H1 (cell line): ENCODE measurements around the gene GPR15. TPM values are rescaled to one million over a fixed set of nuclear protein-coding genes. Genes with fewer than 3 reads are reported as not detected.

Experiments
- CTCF ChIA-PET: fragments of 300-600 bp; sonication (Branson Sonifier 250); formaldehyde crosslinking; loops from one replicate; lab custom pipeline; 2021; ENCODE audit not compliant: partially characterized antibody; lab: Charles Lee
- POLR2A ChIA-PET: fragments of 300-600 bp; sonication (Branson Sonifier 250); formaldehyde crosslinking; loops from one replicate; lab custom pipeline; 2021; ENCODE audit warnings: inconsistent platforms; ENCODE audit not compliant: partially characterized antibody; lab: Charles Lee
- DNase-seq, 2 experiments: peaks; one replicate each; pipeline versions ENCODE4 v3.0.0 to v3.0.0-alpha.2; 2010 to 2022; ENCODE audit warnings: low spot score in 2 of 2, low read depth in 1 of 2, mixed read lengths in 1 of 2
- FAIRE-seq: peaks from 2 replicates; lab custom pipeline; 2011; peaks lifted over from hg19 to GRCh38; lab: Jason Lieb, UNC
- H2AFZ ChIP-seq: 2 replicates; pipeline ENCODE4 v1.8.1; 2012; ENCODE audit warnings: low read length, inconsistent platforms
- H2AK5ac ChIP-seq: 2 replicates; pipeline ENCODE4 v1.6.1; 2013; ENCODE audit warnings: low read depth, low read length
- H2BK120ac ChIP-seq: replicated peaks from 2 replicates; pipeline ENCODE3; 2013; ENCODE audit warnings: low read depth, low read length, inconsistent platforms
- H2BK12ac ChIP-seq: 2 replicates; pipeline ENCODE4 v1.6.1; 2013; ENCODE audit warnings: low read depth, low read length
- H2BK15ac ChIP-seq: 2 replicates; pipeline ENCODE4 v1.6.1; 2013; ENCODE audit warnings: low read length
- H2BK20ac ChIP-seq: 2 replicates; pipeline ENCODE4 v1.6.1; 2013; ENCODE audit warnings: low read length
- H2BK5ac ChIP-seq: 2 replicates; pipeline ENCODE4 v1.6.1; 2013; ENCODE audit warnings: low read depth, low read length
- H3K14ac ChIP-seq: 2 replicates; pipeline ENCODE4 v1.6.1; 2013; ENCODE audit warnings: inconsistent platforms; ENCODE audit not compliant: insufficient read length
- H3K18ac ChIP-seq: 2 replicates; pipeline ENCODE4 v1.6.1; 2013; ENCODE audit warnings: low read length; ENCODE audit errors: extremely low read depth
- H3K23ac ChIP-seq: 2 replicates; pipeline ENCODE4 v1.6.1; 2013; ENCODE audit warnings: inconsistent platforms; ENCODE audit not compliant: insufficient read length
- H3K23me2 ChIP-seq: 2 replicates; pipeline ENCODE4 v1.6.1; 2013; ENCODE audit warnings: low read depth, low read length
- H3K27ac ChIP-seq: 2 replicates; pipeline ENCODE4 v1.6.1; 2011; ENCODE audit warnings: low read depth, low read length, inconsistent platforms
- H3K27me3 ChIP-seq, 4 experiments: replicated peaks in 1 of 4; 1 replicate in 1 of 4; 2 replicates in 3 of 4; pipeline versions ENCODE4 v1.6.1 to v1.8.1; 2011 to 2013; ENCODE audit warnings: low read length in 3 of 4, mild to moderate bottlenecking in 3 of 4, inconsistent platforms in 2 of 4, mixed read lengths in 2 of 4, moderate library complexity in 1 of 4; ENCODE audit not compliant: control insufficient read depth in 3 of 4, insufficient read depth in 3 of 4; ENCODE audit errors: extremely low read depth in 1 of 4
- H3K36me3 ChIP-seq, 4 experiments: 2 replicates each; pipeline versions ENCODE4 v1.6.1 to v1.8.1; 2011 to 2013; ENCODE audit warnings: mild to moderate bottlenecking in 4 of 4, low read length in 3 of 4, moderate library complexity in 2 of 4, control low read depth in 1 of 4, inconsistent platforms in 1 of 4; ENCODE audit not compliant: insufficient read depth in 4 of 4, control insufficient read depth in 2 of 4
- H3K4ac ChIP-seq: replicated peaks from 2 replicates; pipeline ENCODE3; 2013; ENCODE audit warnings: low read length, low read depth, mixed read lengths, inconsistent platforms; ENCODE audit not compliant: insufficient read length
- H3K4me1 ChIP-seq, 4 experiments: replicated peaks in 1 of 4; 1 replicate in 1 of 4; 2 replicates in 3 of 4; pipeline versions ENCODE4 v1.6.1 to v1.8.1; 2011 to 2013; ENCODE audit warnings: low read length in 3 of 4, inconsistent platforms in 2 of 4, mixed read lengths in 1 of 4; ENCODE audit not compliant: insufficient read depth in 4 of 4, control insufficient read depth in 3 of 4
- H3K4me2 ChIP-seq, 2 experiments: 2 replicates each; pipeline versions ENCODE4 v1.6.1 to v1.8.1; 2011 to 2013; ENCODE audit warnings: low read depth in 2 of 2, low read length in 2 of 2, control low read depth in 1 of 2, inconsistent platforms in 1 of 2, mild to moderate bottlenecking in 1 of 2; ENCODE audit not compliant: insufficient read depth in 1 of 2
- H3K4me3 ChIP-seq, 4 experiments: fragments of 200-600, 300-600 bp in 1 of 4; sonication (generic), shearing (Covaris generic), sonication (Bioruptor Twin) in 1 of 4; 2 replicates each; pipeline versions ENCODE4 v1.5.1 to v1.8.1; 2011 to 2016; ENCODE audit warnings: low read length in 4 of 4, low read depth in 3 of 4, control low read depth in 2 of 4, inconsistent platforms in 2 of 4, mild to moderate bottlenecking in 2 of 4, mixed read lengths in 1 of 4, moderate library complexity in 1 of 4; ENCODE audit not compliant: insufficient read depth in 2 of 4; ENCODE audit errors: extremely low read depth in 1 of 4
- H3K56ac ChIP-seq: replicated peaks from 2 replicates; pipeline ENCODE3; 2013; ENCODE audit warnings: low read depth, mild to moderate bottlenecking, mixed read lengths, low read length, inconsistent platforms; ENCODE audit not compliant: insufficient read length
- H3K79me1 ChIP-seq: 2 replicates; pipeline ENCODE4 v1.6.1; 2013; ENCODE audit warnings: low read depth, low read length, control low read depth
- H3K79me2 ChIP-seq, 2 experiments: 2 replicates each; pipeline versions ENCODE4 v1.6.1 to v1.8.1; 2012 to 2013; ENCODE audit warnings: low read length in 2 of 2, mild to moderate bottlenecking in 2 of 2, inconsistent platforms in 1 of 2; ENCODE audit not compliant: insufficient read depth in 2 of 2, control insufficient read depth in 1 of 2
- H3K9ac ChIP-seq, 4 experiments: replicated peaks in 1 of 4; 1 replicate in 1 of 4; 2 replicates in 3 of 4; pipeline versions ENCODE4 v1.6.1 to v1.8.1; 2011 to 2013; ENCODE audit warnings: low read depth in 3 of 4, low read length in 3 of 4, control low read depth in 2 of 4, mild to moderate bottlenecking in 2 of 4, moderate library complexity in 2 of 4, inconsistent platforms in 1 of 4; ENCODE audit errors: extremely low read depth in 1 of 4
- H3K9me3 ChIP-seq, 2 experiments: 2 replicates each; pipeline versions ENCODE4 v1.6.1 to v1.8.1; 2012 to 2013; ENCODE audit warnings: mild to moderate bottlenecking in 2 of 2, moderate library complexity in 2 of 2, control low read depth in 1 of 2, inconsistent platforms in 1 of 2, low read depth in 1 of 2, low read length in 1 of 2, mixed read lengths in 1 of 2; ENCODE audit not compliant: insufficient read depth in 2 of 2
- H4K20me1 ChIP-seq, 2 experiments: replicated peaks in 1 of 2; 2 replicates each; pipeline versions ENCODE3 to v1.8.1; 2011 to 2013; ENCODE audit warnings: inconsistent platforms in 2 of 2, low read length in 2 of 2, mild to moderate bottlenecking in 1 of 2; ENCODE audit not compliant: insufficient read depth in 2 of 2, control insufficient read depth in 1 of 2
- H4K5ac ChIP-seq: 2 replicates; pipeline ENCODE4 v1.6.1; 2013; ENCODE audit warnings: low read length, low read depth, mixed read lengths, inconsistent platforms; ENCODE audit not compliant: insufficient read length
- H4K8ac ChIP-seq: 2 replicates; pipeline ENCODE4 v1.8.0; 2013; ENCODE audit warnings: mild to moderate bottlenecking, moderate library complexity, low read length, inconsistent platforms; ENCODE audit not compliant: insufficient read depth; ENCODE audit errors: extremely low read depth
- H4K91ac ChIP-seq: replicated peaks from 2 replicates; pipeline ENCODE3; 2013; ENCODE audit warnings: low read length, mixed read lengths, inconsistent platforms; ENCODE audit not compliant: insufficient read length
- BCL11A ChIP-seq, 2 experiments: IDR thresholded peaks; one replicate each; pipeline ENCODE4 v1.6.1; 2011; ENCODE audit warnings: low read depth in 2 of 2, low read length in 2 of 2, mild to moderate bottlenecking in 2 of 2
- WGBS, 2 experiments: shearing (Covaris generic) in 1 of 2; methylation state at CpG; one replicate each; pipeline versions ENCODE4 v1.1.6 to v1.1.7; 2013 to 2015; ENCODE audit warnings: low lambda C conversion rate in 2 of 2, mixed read lengths in 2 of 2, inconsistent platforms in 1 of 2, low coverage in 1 of 2, missing lambda C conversion rate in 1 of 2; ENCODE audit not compliant: insufficient replicate concordance in 2 of 2, insufficient coverage in 1 of 2, insufficient read length in 1 of 2; ENCODE audit errors: extremely low coverage in 1 of 2, missing lambda C conversion rate in 1 of 2; 5-methylcytosine and 5-hydroxymethylcytosine counted together
- polyA plus RNA-seq, 7 experiments: library from polyadenylated mRNA; depleted of rRNA in 3 of 7; stranded (reverse) in 5 of 7; unstranded in 2 of 7; fragments of >200 nt in 5 of 7; fragments of 200-250 nt in 2 of 7; gene quantifications; 1 replicate in 5 of 7; 2 replicates in 1 of 7; 4 replicates in 1 of 7; pipeline versions ENCODE4 v1.2.1 to v1.2.3, GENCODE V29; 2011 to 2013; ENCODE audit warnings: missing spikeins in 2 of 7, mixed read lengths in 2 of 7
- total RNA-seq: library from RNA; stranded (reverse); fragmentation: NEBNext Ultra II Directional; extraction: Animal tissue kit (Norgen Biotek cat#: 25700); gene quantifications from 2 replicates; pipeline ENCODE4 v1.2.1, GENCODE V29; 2021

The GPR15 gene
- total and polyA plus RNA-seq, 2 of the 8 experiments (the other 6 are each of a cell fraction or from before 2014, with no cell fraction given): not detected

GRCh38 chr3:98508582-98508981 is 23.2 kb upstream of the GPR15 start:
- no peaks in the 10 kb centered on the region for H3K79me1 ChIP-seq
- no peak for TF ChIP-seq BCL11A (IDR thresholded peaks at IDR 0.05; ENCODE audit: low read depth in 2 of 2, low read length in 2 of 2)
- H2BK15ac ChIP-seq: no peak overlapping the region
- H3K4me2 ChIP-seq: no peak overlapping the region
- no peaks in the 10 kb centered on the region for H3K36me3 ChIP-seq
- no peaks in the 10 kb centered on the region for H3K27me3 ChIP-seq
- DNase-seq (no peak), FAIRE-seq (no peak)
- H3K4ac ChIP-seq: no peak overlapping the region
- no peak overlapping the region for H4K91ac ChIP-seq
- H3K27ac ChIP-seq: no peak overlapping the region
- H3K9me3 ChIP-seq: no peaks in the 10 kb centered on the region
- no peak overlapping the region for H2AFZ ChIP-seq
- no peak overlapping the region for H4K8ac ChIP-seq
- H3K18ac ChIP-seq: no peak overlapping the region
- no peak overlapping the region for H3K9ac ChIP-seq
- H3K14ac ChIP-seq: no peak overlapping the region
- no peak overlapping the region for H3K23ac ChIP-seq
- no peak overlapping the region for H2BK5ac ChIP-seq
- H3K4me1 ChIP-seq: no peaks in the 10 kb centered on the region
- no peak overlapping the region for H3K4me3 ChIP-seq
- H3K56ac ChIP-seq: no peak overlapping the region
- ChIA-PET POLR2A (no interaction called here), CTCF (interaction anchor here (0.6 kb wide), 1 partner anchor 10 kb away, joined by 3 read pairs; no protein-coding TSS in a partner anchor)
- 85 to 100% methylated on average over 1 to 2 of the region's 2 CpGs for WGBS, 2 experiments
- no peaks in the 10 kb centered on the region for H4K20me1 ChIP-seq
- H3K23me2 ChIP-seq: no peaks in the 10 kb centered on the region
- H2BK20ac ChIP-seq: no peak overlapping the region
- no peak overlapping the region for H2BK12ac ChIP-seq
- H4K5ac ChIP-seq: no peak overlapping the region
- H2AK5ac ChIP-seq: no peak overlapping the region
- no peaks in the 10 kb centered on the region for H3K79me2 ChIP-seq
- H2BK120ac ChIP-seq: no peak overlapping the region
